Hypothalamus (tissue), 51 donors: Measurements from ENCODE around the gene CXCL1.

Experiments
- DNase-seq, 51 donors: peaks; one replicate each; lab custom pipeline; 2025; lab: John Stamatoyannopoulos, UW

The CXCL1 gene

DNA sequence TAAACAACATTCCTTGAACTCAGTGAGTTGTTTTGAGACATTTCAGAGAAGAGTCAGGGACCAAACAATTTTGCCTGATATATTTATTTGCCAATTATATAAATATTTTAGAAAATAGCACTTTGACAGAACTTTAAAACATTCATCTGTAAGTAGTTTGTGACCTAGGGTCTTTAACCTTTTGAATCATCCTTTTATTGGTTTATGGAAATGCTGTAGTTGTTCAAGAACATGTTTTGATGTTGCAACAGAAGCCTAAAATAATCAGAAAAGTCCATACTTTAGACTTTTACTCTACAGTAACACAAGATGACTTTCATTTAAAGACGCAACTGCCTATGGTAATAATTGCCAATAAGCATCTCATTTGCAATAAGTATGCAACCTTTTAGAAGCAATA, 43.0 kb downstream of the CXCL1 start:
- DNase-seq, result no peak

DNA sequence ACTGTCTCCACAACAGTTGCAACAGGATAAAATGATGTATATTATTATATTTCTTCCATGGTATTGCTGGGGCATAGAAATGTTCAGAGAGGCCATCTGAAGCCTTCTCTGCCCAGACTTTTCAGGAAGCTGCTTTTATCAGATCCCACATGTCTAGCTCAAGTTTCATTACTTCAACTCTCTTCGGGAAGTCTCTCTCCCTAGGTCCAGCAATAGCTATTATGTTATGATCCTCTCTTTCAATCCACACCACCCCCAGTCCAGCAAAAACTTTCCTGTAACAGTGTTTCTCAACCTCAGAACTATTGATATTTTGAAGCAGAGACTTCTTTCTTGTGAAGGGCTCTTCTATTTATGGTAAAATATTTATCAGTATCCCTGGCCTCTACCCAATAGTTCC, 44.9 kb downstream of the CXCL1 start:
- no peak for DNase-seq

- no peak for DNase-seq
Observed at GRCh38 chr4:73916172-73916925, 47.2 kb downstream of the CXCL1 start.

DNA sequence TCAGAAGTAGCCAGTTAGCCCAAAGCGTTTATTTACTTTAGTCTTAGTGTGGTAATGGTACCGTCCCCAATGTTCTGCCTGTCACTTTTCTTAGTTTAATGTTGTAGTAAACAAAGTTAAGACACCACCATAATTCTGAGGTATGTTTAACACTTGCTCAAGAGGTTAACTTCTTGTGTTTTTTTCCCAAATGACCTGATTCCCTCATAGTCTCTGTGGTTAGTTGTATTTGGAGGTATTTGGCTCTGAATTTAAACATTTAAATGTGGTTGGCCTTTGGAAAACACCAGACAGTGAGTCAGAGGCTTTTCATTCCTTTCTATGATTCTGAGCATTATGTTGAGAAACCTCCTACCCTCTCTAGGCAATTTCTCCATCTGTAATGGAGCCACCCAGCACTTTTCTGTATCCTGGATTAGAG, 47.9 kb downstream of the CXCL1 start:
- DNase-seq, result no peak

DNA sequence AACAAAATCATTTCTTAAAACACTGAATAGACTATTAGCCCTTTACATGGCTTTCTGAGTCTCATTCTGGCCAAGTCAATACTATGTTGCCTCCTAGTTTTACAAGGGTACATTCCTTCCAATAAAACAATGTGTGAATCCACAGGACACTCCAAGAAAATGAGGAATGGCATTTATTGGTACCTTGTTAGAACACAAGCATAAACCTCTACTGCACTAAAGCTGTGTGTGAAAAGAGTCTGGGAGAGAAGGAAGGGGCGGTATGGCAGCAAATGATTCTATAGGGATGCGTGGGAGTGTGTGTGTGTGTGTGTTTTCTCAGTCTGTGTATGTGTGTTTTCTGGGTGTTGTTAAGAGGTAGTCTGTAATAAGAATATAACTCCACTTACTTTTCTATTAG, 48.9 kb downstream of the CXCL1 start:
- DNase-seq, result no peak

DNA sequence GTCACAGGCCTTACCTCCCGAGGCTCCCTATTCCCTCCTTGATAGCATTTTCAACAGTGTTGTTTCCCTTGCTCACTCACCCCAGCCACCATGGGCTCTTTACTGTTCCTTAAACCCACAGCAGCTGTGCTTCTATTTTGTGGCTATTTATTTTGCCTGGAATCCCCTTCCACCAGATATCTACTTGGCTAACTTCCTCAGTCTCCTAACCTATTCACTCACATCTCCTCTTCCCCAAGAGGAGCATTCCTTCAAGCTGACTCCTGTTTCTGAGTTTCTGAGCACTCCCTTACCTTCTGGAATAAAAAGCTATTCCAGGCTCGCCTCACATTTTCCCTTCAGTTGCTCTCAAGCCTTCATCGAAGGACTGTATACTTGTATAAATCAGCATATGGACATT, 50.5 kb downstream of the CXCL1 start:
- DNase-seq, result no peak
